Measurements from ENCODE around the gene MPV17L. TPM values are rescaled to one million over a fixed set of nuclear protein-coding genes. Genes with fewer than 3 reads are reported as not detected.

MPV17L gene
- total RNA-seq, 1 experiment from 2014 or later = 0.11 TPM

GRCh38 chr16:15443753-15444152, 48.2 kb downstream of the MPV17L start:
- no peak overlapping the region for H3K27ac ChIP-seq
- no peaks in the 10 kb centered on the region for H4K20me1 ChIP-seq (ENCODE audit: insufficient read depth)
- H3K9me2 ChIP-seq (ENCODE audit: insufficient read depth) = no peaks in the 10 kb centered on the region
- no peaks in the 10 kb centered on the region for H3K36me3 ChIP-seq (ENCODE audit: low read depth)
- no peak for TF ChIP-seq CTCF (conservative IDR thresholded peaks at IDR 0.05)
- no peak for TF ChIP-seq EZH2 (IDR thresholded peaks at IDR 0.05; ENCODE audit: low read depth)
- H3K4me2 ChIP-seq = no peak overlapping the region
- H3K79me2 ChIP-seq (ENCODE audit: low read depth) = no peaks in the 10 kb centered on the region
- POLR2A ChIA-PET (ENCODE audit: unreplicated experiment) = no interaction called here
- intact Hi-C loops (cut with micrococcal nuclease; ENCODE audit: unreplicated experiment) = no loop called here
- DNase-seq = no peak
- peaks cover 42% of the 10 kb centered on the region for H3F3A ChIP-seq (ENCODE audit: insufficient read depth, low read depth)
- no peaks in the 10 kb centered on the region for H3K27me3 ChIP-seq (ENCODE audit: insufficient read depth, low read depth)
- H3K9me3 ChIP-seq (ENCODE audit: insufficient read depth, low read depth) = no peaks in the 10 kb centered on the region
- H3K4me1 ChIP-seq (replicated peaks; ENCODE audit: insufficient read depth) = peaks cover 41% of the 10 kb centered on the region
- CTCF ChIA-PET = interaction anchor here (0.7 kb wide), 1 partner anchor 106 kb away, joined by 3 read pairs; no protein-coding TSS in a partner anchor
- no peak overlapping the region for H2AFZ ChIP-seq
- BruUV-seq (replicated peaks) = no TSS peak
- H3K4me3 ChIP-seq = no peak overlapping the region

GRCh38 chr16:15444264-15444663, 48.7 kb downstream of the MPV17L start:
- TF ChIP-seq EZH2 (IDR thresholded peaks at IDR 0.05; ENCODE audit: low read depth) = no peak
- no peak for TF ChIP-seq CTCF (conservative IDR thresholded peaks at IDR 0.05)
- H3K4me2 ChIP-seq = no peak overlapping the region
- no peaks in the 10 kb centered on the region for H3K9me3 ChIP-seq (ENCODE audit: insufficient read depth, low read depth)
- no TSS peak for BruUV-seq (replicated peaks)
- no peak overlapping the region for H3K27ac ChIP-seq
- H3K79me2 ChIP-seq (ENCODE audit: low read depth) = no peaks in the 10 kb centered on the region
- ChIA-PET POLR2A (ENCODE audit: unreplicated experiment) (no interaction called here), CTCF (no interaction called here)
- no peaks in the 10 kb centered on the region for H3K27me3 ChIP-seq (ENCODE audit: insufficient read depth, low read depth)
- peaks cover 37% of the 10 kb centered on the region for H3F3A ChIP-seq (ENCODE audit: insufficient read depth, low read depth)
- H3K36me3 ChIP-seq (ENCODE audit: low read depth) = no peaks in the 10 kb centered on the region
- no peak for DNase-seq
- no peak overlapping the region for H2AFZ ChIP-seq
- intact Hi-C loops (cut with micrococcal nuclease; ENCODE audit: unreplicated experiment) = no loop called here
- no peaks in the 10 kb centered on the region for H4K20me1 ChIP-seq (ENCODE audit: insufficient read depth)
- peaks cover 36% of the 10 kb centered on the region for H3K4me1 ChIP-seq (replicated peaks; ENCODE audit: insufficient read depth)
- H3K4me3 ChIP-seq = no peak overlapping the region
- no peaks in the 10 kb centered on the region for H3K9me2 ChIP-seq (ENCODE audit: insufficient read depth)

- peaks cover 24% of the 10 kb centered on the region for H3K4me1 ChIP-seq (replicated peaks; ENCODE audit: insufficient read depth)
- no peak overlapping the region for H2AFZ ChIP-seq
- no peaks in the 10 kb centered on the region for H3K36me3 ChIP-seq (ENCODE audit: low read depth)
- POLR2A ChIA-PET (ENCODE audit: unreplicated experiment) = no interaction called here
- H3K9me2 ChIP-seq (ENCODE audit: insufficient read depth) = no peaks in the 10 kb centered on the region
- H3K79me2 ChIP-seq (ENCODE audit: low read depth) = no peaks in the 10 kb centered on the region
- intact Hi-C loops (cut with micrococcal nuclease; ENCODE audit: unreplicated experiment) = no loop called here
- H3F3A ChIP-seq (ENCODE audit: insufficient read depth, low read depth) = peaks cover 25% of the 10 kb centered on the region
- H3K4me2 ChIP-seq = no peak overlapping the region
- no peaks in the 10 kb centered on the region for H3K27me3 ChIP-seq (ENCODE audit: insufficient read depth, low read depth)
- DNase-seq = no peak
- no TSS peak for BruUV-seq (replicated peaks)
- no peak overlapping the region for H3K27ac ChIP-seq
- no peak for TF ChIP-seq EZH2 (IDR thresholded peaks at IDR 0.05; ENCODE audit: low read depth)
- no peak for TF ChIP-seq CTCF (conservative IDR thresholded peaks at IDR 0.05)
- H4K20me1 ChIP-seq (ENCODE audit: insufficient read depth) = no peaks in the 10 kb centered on the region
- H3K4me3 ChIP-seq = no peak overlapping the region
- H3K9me3 ChIP-seq (ENCODE audit: insufficient read depth, low read depth) = no peaks in the 10 kb centered on the region
- CTCF ChIA-PET = no interaction called here
Measured at GRCh38 chr16:15445450-15445849, 49.9 kb downstream of the MPV17L start.

All from PC-9 (cell line).